ENCODE measurements around the gene C1QL4.
A peak's percentile ranks its signal among the peaks of the same experiment; 100 is the strongest.
"Not testable (repeated sequence)": the region's sequence is repeated elsewhere in the genome, so short reads cannot be mapped to it uniquely, and the experiment has no call there.

Gene C1QL4

GRCh38 chr12:49336645-49337584 lies at the start of gene C1QL4:
Gene C1QL4 (minus strand): TSS chr12:49337188. CDS start chr12:49336477, 711 bp downstream.
- peak within 1 kb of the TSS; percentile 36 for H3K4me3 Mint-ChIP-seq
- no peak within 1 kb of the TSS for H3K27ac Mint-ChIP-seq
- no peaks in the 10 kb centered on the region for H3K9me3 Mint-ChIP-seq
- H3K36me3 Mint-ChIP-seq (ENCODE audit: low read depth), result peaks cover 7% of the 10 kb centered on the region
- peaks cover 21% of the 10 kb centered on the region for H3K4me1 Mint-ChIP-seq (ENCODE audit: low read depth)
- H3K27me3 Mint-ChIP-seq (ENCODE audit: low read depth), result peaks cover 94% of the 10 kb centered on the region

GRCh38 chr12:49380184-49380583 lies 43.2 kb upstream of the C1QL4 start:
- not testable (repeated sequence) for H3K9me3 Mint-ChIP-seq; H3K27ac Mint-ChIP-seq; H3K4me3 Mint-ChIP-seq; H3K4me1 Mint-ChIP-seq (ENCODE audit: low read depth); H3K36me3 Mint-ChIP-seq (ENCODE audit: low read depth); H3K27me3 Mint-ChIP-seq (ENCODE audit: low read depth)

- no peak overlapping the region for H3K27ac Mint-ChIP-seq
- H3K4me3 Mint-ChIP-seq, result no peak overlapping the region
- H3K27me3 Mint-ChIP-seq (ENCODE audit: low read depth), result no peaks in the 10 kb centered on the region
- peaks cover 8% of the 10 kb centered on the region for H3K4me1 Mint-ChIP-seq (ENCODE audit: low read depth)
- no peaks in the 10 kb centered on the region for H3K9me3 Mint-ChIP-seq
- H3K36me3 Mint-ChIP-seq (ENCODE audit: low read depth), result no peaks in the 10 kb centered on the region
These were observed 40.4 kb upstream of the C1QL4 start for GRCh38 chr12:49377386-49377785.

- Mint-ChIP-seq H3K9me3 (no peaks in the 10 kb centered on the region), H3K4me1 (ENCODE audit: low read depth) (peaks cover 11% of the 10 kb centered on the region), H3K27me3 (ENCODE audit: low read depth) (no peaks in the 10 kb centered on the region), H3K36me3 (ENCODE audit: low read depth) (peaks cover 3% of the 10 kb centered on the region), H3K4me3 (no peak overlapping the region), H3K27ac (peak overlapping the region; percentile 46)
These were observed 38.4 kb upstream of the C1QL4 start for GRCh38 chr12:49375406-49375805.

GRCh38 chr12:49370539-49370938 lies 33.6 kb upstream of the C1QL4 start:
- Mint-ChIP-seq H3K4me1 (ENCODE audit: low read depth) (peaks cover 36% of the 10 kb centered on the region), H3K36me3 (ENCODE audit: low read depth) (peaks cover 3% of the 10 kb centered on the region), H3K4me3 (no peak overlapping the region), H3K9me3 (no peaks in the 10 kb centered on the region), H3K27me3 (ENCODE audit: low read depth) (no peaks in the 10 kb centered on the region), H3K27ac (no peak overlapping the region)

- H3K4me1 Mint-ChIP-seq (ENCODE audit: low read depth), result peaks cover 33% of the 10 kb centered on the region
- no peak overlapping the region for H3K27ac Mint-ChIP-seq
- H3K36me3 Mint-ChIP-seq (ENCODE audit: low read depth), result peaks cover 3% of the 10 kb centered on the region
- H3K9me3 Mint-ChIP-seq, result no peaks in the 10 kb centered on the region
- peak overlapping the region; percentile 9 for H3K4me3 Mint-ChIP-seq
- no peaks in the 10 kb centered on the region for H3K27me3 Mint-ChIP-seq (ENCODE audit: low read depth)
These were observed 32.6 kb upstream of the C1QL4 start for GRCh38 chr12:49369411-49370145.

GRCh38 chr12:49368240-49368600 lies 31.2 kb upstream of the C1QL4 start:
- Mint-ChIP-seq H3K27ac (peak overlapping the region; percentile 63), H3K36me3 (ENCODE audit: low read depth) (peaks cover 3% of the 10 kb centered on the region), H3K4me3 (peak overlapping the region; percentile 81), H3K4me1 (ENCODE audit: low read depth) (peaks cover 33% of the 10 kb centered on the region), H3K9me3 (no peaks in the 10 kb centered on the region), H3K27me3 (ENCODE audit: low read depth) (no peaks in the 10 kb centered on the region)

- Mint-ChIP-seq H3K27ac (peak within 1 kb of the TSS; percentile 92), H3K4me1 (ENCODE audit: low read depth) (peaks cover 32% of the 10 kb centered on the region), H3K4me3 (peak within 1 kb of the TSS; percentile 81), H3K36me3 (ENCODE audit: low read depth) (peaks cover 3% of the 10 kb centered on the region), H3K27me3 (ENCODE audit: low read depth) (no peaks in the 10 kb centered on the region), H3K9me3 (no peaks in the 10 kb centered on the region)
These were observed 30.6 kb upstream of the C1QL4 start, which contains the start of gene SPATS2 for GRCh38 chr12:49367381-49368239. Gene SPATS2 (plus strand): TSS chr12:49367462. CDS start chr12:49461013, 93,551 bp downstream.

- no peaks in the 10 kb centered on the region for H3K27me3 Mint-ChIP-seq (ENCODE audit: low read depth)
- peak overlapping the region; percentile 92 for H3K27ac Mint-ChIP-seq
- H3K4me1 Mint-ChIP-seq (ENCODE audit: low read depth), result peaks cover 31% of the 10 kb centered on the region
- H3K4me3 Mint-ChIP-seq, result peak overlapping the region; percentile 81
- H3K9me3 Mint-ChIP-seq, result no peaks in the 10 kb centered on the region
- peaks cover 3% of the 10 kb centered on the region for H3K36me3 Mint-ChIP-seq (ENCODE audit: low read depth)
These were observed 29.8 kb upstream of the C1QL4 start for GRCh38 chr12:49366652-49367380.

- Mint-ChIP-seq H3K36me3 (ENCODE audit: low read depth) (peaks cover 2% of the 10 kb centered on the region), H3K27me3 (ENCODE audit: low read depth) (no peaks in the 10 kb centered on the region), H3K4me1 (ENCODE audit: low read depth) (peaks cover 28% of the 10 kb centered on the region), H3K9me3 (no peaks in the 10 kb centered on the region), H3K4me3 (peak overlapping the region; percentile 81), H3K27ac (peak overlapping the region; percentile 92)
These were observed 29.2 kb upstream of the C1QL4 start for GRCh38 chr12:49366096-49366651.

- H3K27me3 Mint-ChIP-seq (ENCODE audit: low read depth), result no peaks in the 10 kb centered on the region
- H3K9me3 Mint-ChIP-seq, result no peaks in the 10 kb centered on the region
- H3K27ac Mint-ChIP-seq, result no peak overlapping the region
- H3K36me3 Mint-ChIP-seq (ENCODE audit: low read depth), result no peaks in the 10 kb centered on the region
- H3K4me1 Mint-ChIP-seq (ENCODE audit: low read depth), result peaks cover 28% of the 10 kb centered on the region
- H3K4me3 Mint-ChIP-seq, result peak overlapping the region; percentile 22
These were observed 28.6 kb upstream of the C1QL4 start for GRCh38 chr12:49365542-49365941.

GRCh38 chr12:49364989-49365388 lies 28.0 kb upstream of the C1QL4 start:
- no peaks in the 10 kb centered on the region for H3K27me3 Mint-ChIP-seq (ENCODE audit: low read depth)
- peaks cover 25% of the 10 kb centered on the region for H3K4me1 Mint-ChIP-seq (ENCODE audit: low read depth)
- H3K4me3 Mint-ChIP-seq, result no peak overlapping the region
- H3K36me3 Mint-ChIP-seq (ENCODE audit: low read depth), result no peaks in the 10 kb centered on the region
- H3K27ac Mint-ChIP-seq, result no peak overlapping the region
- H3K9me3 Mint-ChIP-seq, result no peaks in the 10 kb centered on the region

- Mint-ChIP-seq H3K36me3 (ENCODE audit: low read depth) (no peaks in the 10 kb centered on the region), H3K27me3 (ENCODE audit: low read depth) (peaks cover 16% of the 10 kb centered on the region), H3K4me3 (no peak overlapping the region), H3K4me1 (ENCODE audit: low read depth) (peaks cover 11% of the 10 kb centered on the region), H3K9me3 (no peaks in the 10 kb centered on the region), H3K27ac (no peak overlapping the region)
These were observed 25.1 kb upstream of the C1QL4 start for GRCh38 chr12:49362077-49362476.

All from T-helper 1 cell treated with Interleukin-12 subunit alpha and Interleukin-12 subunit beta and Interleukin-4 antibody, amounts not matched to agents 30 μg/mL and 1 μg/mL, for 36 hours (primary cell).